SK-N-SH (cell line): Measurements from ENCODE around the gene GRM7. TPM values are rescaled to one million over a fixed set of nuclear protein-coding genes. Genes with fewer than 3 reads are reported as not detected.

Experiments
- CTCF ChIA-PET: fragments of 300-600, 350-600 bp; formaldehyde crosslinking; extraction: SDS; loops from one replicate; lab custom pipeline; 2021; lab: Yijun Ruan, JAX
- POLR2A ChIA-PET: fragments of 350-600 bp; sonication (Branson Sonifier 250); formaldehyde crosslinking; extraction: SDS; loops from one replicate; lab custom pipeline; 2020; ENCODE audit warnings: antibody characterized with exemption, inconsistent platforms; lab: Yijun Ruan, JAX
- DNase-seq: peaks from one replicate; pipeline ENCODE4 v3.0.0; 2012
- H2AFZ ChIP-seq: fragments of 200-600 bp; sonication (generic); 2 replicates; pipeline ENCODE4 v1.8.1; 2016; ENCODE audit warnings: antibody characterized with exemption, mild to moderate bottlenecking, low read depth
- H3F3A ChIP-seq: fragments of 200-600 bp; sonication (generic); replicated peaks from 2 replicates; pipeline ENCODE3; 2016; ENCODE audit warnings: antibody characterized with exemption, mild to moderate bottlenecking; ENCODE audit not compliant: insufficient read depth
- H3K27ac ChIP-seq, 2 experiments: fragments of 200-500 bp in 1 of 2; fragments of 200-600 bp in 1 of 2; sonication (Bioruptor generic) in 1 of 2; sonication (generic), shearing (Covaris generic) in 1 of 2; 2 replicates each; pipeline versions ENCODE4 v1.5.1 to v1.6.1; 2014 to 2016; ENCODE audit warnings: low read depth in 2 of 2, inconsistent platforms in 1 of 2, low read length in 1 of 2, mild to moderate bottlenecking in 1 of 2, mixed read lengths in 1 of 2
- H3K27me3 ChIP-seq: fragments of 200-600 bp; sonication (generic), shearing (Covaris generic); 2 replicates; pipeline ENCODE4 v1.6.1; 2016; ENCODE audit warnings: mixed run types; ENCODE audit not compliant: insufficient read depth
- H3K36me3 ChIP-seq, 2 experiments: fragments of 200-500 bp in 1 of 2; fragments of 200-600 bp in 1 of 2; sonication (Bioruptor generic) in 1 of 2; sonication (generic) in 1 of 2; replicated peaks in 1 of 2; 2 replicates each; pipeline versions ENCODE3 to v1.5.1; 2014 to 2016; ENCODE audit warnings: low read length in 1 of 2, mild to moderate bottlenecking in 1 of 2; ENCODE audit not compliant: insufficient read depth in 2 of 2, control insufficient read depth in 1 of 2
- H3K4me1 ChIP-seq, 2 experiments: fragments of 200-500 bp in 1 of 2; fragments of 200-600 bp in 1 of 2; sonication (Bioruptor generic) in 1 of 2; sonication (generic), shearing (Covaris generic) in 1 of 2; 2 replicates each; pipeline versions ENCODE4 v1.5.1 to v1.6.1; 2014 to 2016; ENCODE audit warnings: low read depth in 1 of 2, low read length in 1 of 2, mixed run types in 1 of 2; ENCODE audit not compliant: insufficient read depth in 2 of 2, control insufficient read depth in 1 of 2
- H3K4me2 ChIP-seq: fragments of 200-600 bp; sonication (generic), shearing (Covaris generic); 2 replicates; pipeline ENCODE4 v1.6.1; 2017; ENCODE audit warnings: mixed run types
- H3K4me3 ChIP-seq, 2 experiments: fragments of 200-500 bp in 1 of 2; fragments of 200-600 bp in 1 of 2; sonication (Bioruptor generic) in 1 of 2; sonication (generic), shearing (Covaris generic) in 1 of 2; 2 replicates each; pipeline versions ENCODE4 v1.5.1 to v1.8.1; 2014 to 2016; ENCODE audit warnings: low read depth in 2 of 2, inconsistent platforms in 1 of 2, low read length in 1 of 2, mild to moderate bottlenecking in 1 of 2, mixed read lengths in 1 of 2, moderate library complexity in 1 of 2
- H3K79me2 ChIP-seq: fragments of 200-600 bp; sonication (generic); 2 replicates; pipeline ENCODE4 v1.8.1; 2017; ENCODE audit warnings: mild to moderate bottlenecking; ENCODE audit not compliant: insufficient read depth
- H3K9ac ChIP-seq: fragments of 200-600 bp; sonication (generic); 2 replicates; pipeline ENCODE4 v1.6.1; 2017; ENCODE audit warnings: mixed run types
- H3K9me2 ChIP-seq: fragments of 200-600 bp; sonication (generic); 2 replicates; pipeline ENCODE4 v1.6.1; 2017; ENCODE audit warnings: mixed run types
- H3K9me3 ChIP-seq: fragments of 200-600 bp; sonication (generic); 2 replicates; pipeline ENCODE4 v1.6.1; 2017; ENCODE audit warnings: mixed run types, mild to moderate bottlenecking, moderate library complexity
- H4K20me1 ChIP-seq: fragments of 200-600 bp; sonication (generic); 2 replicates; pipeline ENCODE4 v1.6.1; 2017; ENCODE audit warnings: mild to moderate bottlenecking, mixed run types; ENCODE audit not compliant: insufficient read depth
- FOSL2 ChIP-seq: IDR thresholded peaks from 2 replicates; pipeline ENCODE4 v1.4.0; 2012; ENCODE audit warnings: low read depth, mild to moderate bottlenecking, moderate library complexity, borderline replicate concordance
- GABPA ChIP-seq: IDR thresholded peaks from 2 replicates; pipeline ENCODE4 v1.4.0; 2012; ENCODE audit warnings: low read depth, mild to moderate bottlenecking
- JUND ChIP-seq: IDR thresholded peaks from 2 replicates; pipeline ENCODE4 v1.4.0; 2012
- MAX ChIP-seq: IDR thresholded peaks from 2 replicates; pipeline ENCODE4 v1.4.0; 2012; ENCODE audit warnings: low read depth
- MXI1 ChIP-seq: IDR thresholded peaks from 2 replicates; pipeline ENCODE4 v1.6.1; 2012; ENCODE audit warnings: mild to moderate bottlenecking, low read depth, low read length, improper control_type of control experiment
- NRF1 ChIP-seq: IDR thresholded peaks from 2 replicates; pipeline ENCODE4 v1.6.1; 2012; ENCODE audit warnings: low read depth, mild to moderate bottlenecking, low read length
- PBX3 ChIP-seq: IDR thresholded peaks from 2 replicates; pipeline ENCODE4; 2012
- POLR2AphosphoS5 ChIP-seq: IDR thresholded peaks from 2 replicates; pipeline ENCODE4 v1.6.1; 2012; ENCODE audit warnings: low read depth, low read length
- RCOR1 ChIP-seq: fragments of 150-350 bp; IDR thresholded peaks from 2 replicates; pipeline ENCODE4 v1.6.1; 2017; ENCODE audit warnings: antibody characterized with exemption, low read length
- RFX5 ChIP-seq: IDR thresholded peaks from 2 replicates; pipeline ENCODE4 v1.6.1; 2012; ENCODE audit warnings: mild to moderate bottlenecking, improper control_type of control experiment, low read length
- SMC3 ChIP-seq: IDR thresholded peaks from 2 replicates; pipeline ENCODE4 v1.6.1; 2012; ENCODE audit warnings: low read depth, low read length, improper control_type of control experiment
- TCF12 ChIP-seq: IDR thresholded peaks from 2 replicates; pipeline ENCODE4 v1.4.0; 2012
- TEAD4 ChIP-seq: IDR thresholded peaks from 2 replicates; pipeline ENCODE4 v1.4.0; 2012; ENCODE audit warnings: mild to moderate bottlenecking, borderline replicate concordance; ENCODE audit not compliant: insufficient read depth
- USF2 ChIP-seq: fragments of 150-350 bp; IDR thresholded peaks from 2 replicates; pipeline ENCODE4 v1.6.1; 2017; ENCODE audit warnings: antibody characterized with exemption, low read length, low read depth, borderline replicate concordance
- ZBTB33 ChIP-seq: IDR thresholded peaks from 2 replicates; pipeline ENCODE4 v1.4.0; 2012; ENCODE audit warnings: low read depth, borderline replicate concordance
- WGBS: methylation state at CpG from one replicate; pipeline ENCODE4 v1.1.6; 2017; ENCODE audit warnings: low lambda C conversion rate; 5-methylcytosine and 5-hydroxymethylcytosine counted together
- polyA plus RNA-seq, 3 experiments: library from polyadenylated mRNA; depleted of rRNA; stranded (reverse); fragments of >200 nt; gene quantifications; 2 replicates each; pipeline ENCODE4 v1.2.3, GENCODE V29; 2012
- TF ChIP-seq, protein P1 (sequence below): IDR thresholded peaks from 2 replicates; pipeline ENCODE4 v1.4.0; 2012; ENCODE audit warnings: low read depth, borderline replicate concordance
- TF ChIP-seq, protein P2 (sequence below): fragments of 150-350 bp; IDR thresholded peaks from 2 replicates; pipeline ENCODE4 v1.6.1; 2016; ENCODE audit warnings: mild to moderate bottlenecking, low read depth, low read length

Gene GRM7
- polyA plus RNA-seq, 1 of the 3 experiments (the other 2 are of a cell fraction), result 0.03 TPM

- Histone ChIP-seq H3K9me3 (no peaks in the 10 kb centered on the region), H3F3A (no peaks in the 10 kb centered on the region), H3K9ac (no peak overlapping the region), H2AFZ (no peak overlapping the region), H3K4me1 (no peaks in the 10 kb centered on the region; a peak in 1 of 4 replicates), H3K9me2 (no peaks in the 10 kb centered on the region), H3K27ac (no peak overlapping the region), H3K79me2 (no peaks in the 10 kb centered on the region), H3K4me3 (no peak overlapping the region), H3K27me3 (no peaks in the 10 kb centered on the region), H3K4me2 (no peak overlapping the region), H3K36me3 (no peaks in the 10 kb centered on the region), H4K20me1 (no peaks in the 10 kb centered on the region)
- DNase-seq, result no peak
- WGBS, result 57% methylated on average over 2 of the region's 2 CpGs
- POLR2A ChIA-PET, result no interaction called here
- CTCF ChIA-PET, result interaction anchor here (0.9 to 1.5 kb wide), 2 partner anchors 15 to 953 kb away, joined by 3 to 4 read pairs; no protein-coding TSS in a partner anchor
- TF ChIP-seq ZBTB33, result no peak
- no peak for TF ChIP-seq NRF1
- TF ChIP-seq PBX3, result no peak
- TF ChIP-seq, protein P1, sequence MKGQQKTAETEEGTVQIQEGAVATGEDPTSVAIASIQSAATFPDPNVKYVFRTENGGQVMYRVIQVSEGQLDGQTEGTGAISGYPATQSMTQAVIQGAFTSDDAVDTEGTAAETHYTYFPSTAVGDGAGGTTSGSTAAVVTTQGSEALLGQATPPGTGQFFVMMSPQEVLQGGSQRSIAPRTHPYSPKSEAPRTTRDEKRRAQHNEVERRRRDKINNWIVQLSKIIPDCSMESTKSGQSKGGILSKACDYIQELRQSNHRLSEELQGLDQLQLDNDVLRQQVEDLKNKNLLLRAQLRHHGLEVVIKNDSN, result no peak
- TF ChIP-seq SMC3, result no peak
- TF ChIP-seq JUND, result no peak
- no peak for TF ChIP-seq RCOR1
- no peak for TF ChIP-seq TCF12
- TF ChIP-seq USF2, result no peak
- TF ChIP-seq TEAD4, result no peak
Measured at GRCh38 chr3:7158516-7158915, 297.6 kb downstream of the GRM7 start.

GRCh38 chr3:7160689-7161088, 299.8 kb downstream of the GRM7 start:
- no peaks in the 10 kb centered on the region for H3F3A ChIP-seq
- no peaks in the 10 kb centered on the region for H3K9me2 ChIP-seq
- H3K27ac ChIP-seq, result no peak overlapping the region
- H3K36me3 ChIP-seq, result no peaks in the 10 kb centered on the region
- H3K9me3 ChIP-seq, result no peaks in the 10 kb centered on the region
- 26% methylated on average over 2 of the region's 2 CpGs for WGBS
- ChIA-PET POLR2A (no interaction called here), CTCF (interaction anchor here (0.7 kb wide), 1 partner anchor 63 kb away, joined by 3 read pairs; no protein-coding TSS in a partner anchor)
- no peak for TF ChIP-seq MXI1
- no peak for TF ChIP-seq GABPA
- no peak for TF ChIP-seq RCOR1
- TF ChIP-seq JUND, result no peak
- no peak for TF ChIP-seq TEAD4
- TF ChIP-seq FOSL2, result no peak
- TF ChIP-seq MAX, result no peak
- TF ChIP-seq RFX5, result no peak
- TF ChIP-seq, protein P2, sequence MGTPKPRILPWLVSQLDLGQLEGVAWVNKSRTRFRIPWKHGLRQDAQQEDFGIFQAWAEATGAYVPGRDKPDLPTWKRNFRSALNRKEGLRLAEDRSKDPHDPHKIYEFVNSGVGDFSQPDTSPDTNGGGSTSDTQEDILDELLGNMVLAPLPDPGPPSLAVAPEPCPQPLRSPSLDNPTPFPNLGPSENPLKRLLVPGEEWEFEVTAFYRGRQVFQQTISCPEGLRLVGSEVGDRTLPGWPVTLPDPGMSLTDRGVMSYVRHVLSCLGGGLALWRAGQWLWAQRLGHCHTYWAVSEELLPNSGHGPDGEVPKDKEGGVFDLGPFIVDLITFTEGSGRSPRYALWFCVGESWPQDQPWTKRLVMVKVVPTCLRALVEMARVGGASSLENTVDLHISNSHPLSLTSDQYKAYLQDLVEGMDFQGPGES, result no peak
- no peak for TF ChIP-seq SMC3
- no peak for TF ChIP-seq TCF12
- TF ChIP-seq POLR2AphosphoS5, result no peak
- TF ChIP-seq PBX3, result no peak
- H3K4me1 ChIP-seq, result no peaks in the 10 kb centered on the region; a peak in 1 of 4 replicates
- H3K79me2 ChIP-seq, result no peaks in the 10 kb centered on the region
- no peaks in the 10 kb centered on the region for H3K27me3 ChIP-seq
- no peak overlapping the region for H3K9ac ChIP-seq
- no peak overlapping the region for H3K4me2 ChIP-seq
- H3K4me3 ChIP-seq, result no peak overlapping the region
- H4K20me1 ChIP-seq, result no peaks in the 10 kb centered on the region
- DNase-seq, result no peak
- H2AFZ ChIP-seq, result no peak overlapping the region
